ENCODE data around the gene B4GALT7. TPM values are rescaled to one million over a fixed set of nuclear protein-coding genes. Genes with fewer than 3 reads are reported as not detected.

The B4GALT7 gene
- total RNA-seq, 1 experiment from 2014 or later, result 26.3 TPM

- Histone ChIP-seq H3K9me3 (ENCODE audit: control insufficient read depth, low read depth, low read length) (no peaks in the 10 kb centered on the region), H3K79me1 (ENCODE audit: insufficient read depth, low read depth, low read length, poor library complexity, severe bottlenecking) (no peaks in the 10 kb centered on the region), H3K4me2 (ENCODE audit: insufficient read depth, insufficient read length, low read length) (no peak overlapping the region), H4K8ac (replicated peaks; ENCODE audit: insufficient read length, low read depth, low read length) (no peak overlapping the region), H2BK15ac (ENCODE audit: low read depth, low read length) (no peak overlapping the region), H3K14ac (ENCODE audit: insufficient read depth, low read length) (no peak overlapping the region), H3K23me2 (ENCODE audit: insufficient read length, low read depth, low read length, poor library complexity, severe bottlenecking) (no peaks in the 10 kb centered on the region), H2BK120ac (ENCODE audit: low read depth, low read length, poor library complexity, severe bottlenecking) (no peak overlapping the region), H3K79me2 (ENCODE audit: insufficient read depth, low read length) (no peaks in the 10 kb centered on the region), H3K27ac (ENCODE audit: insufficient read length, low read depth, low read length) (no peak overlapping the region), H2BK20ac (ENCODE audit: low read depth, low read length, poor library complexity, severe bottlenecking) (no peak overlapping the region), H2BK12ac (ENCODE audit: insufficient read length, low read depth, low read length) (no peak overlapping the region), H2BK5ac (ENCODE audit: insufficient read length, low read length) (no peak overlapping the region), H4K20me1 (ENCODE audit: control insufficient read depth, insufficient read depth, insufficient read length) (no peaks in the 10 kb centered on the region), H3K18ac (ENCODE audit: insufficient read length, low read depth, low read length) (no peak overlapping the region), H3K4ac (ENCODE audit: low read depth, low read length) (no peak overlapping the region), H4K91ac (ENCODE audit: insufficient read length, low read depth, low read length) (no peak overlapping the region), H3K9ac (ENCODE audit: extremely low read depth, insufficient read length, low read length) (no peak overlapping the region), H2AFZ (ENCODE audit: low read length) (no peak overlapping the region), H3K23ac (ENCODE audit: insufficient read length, low read depth, low read length) (no peak overlapping the region), H3K27me3 (ENCODE audit: insufficient read depth, low read length) (no peaks in the 10 kb centered on the region), H3K4me1 (ENCODE audit: insufficient read depth, low read length) (peaks cover 2% of the 10 kb centered on the region; the same call in 1 of the 2 replicates), H4K5ac (ENCODE audit: insufficient read length, low read depth, low read length) (no peak overlapping the region), H2AK5ac (ENCODE audit: insufficient read length, low read length) (no peak overlapping the region), H3K56ac (ENCODE audit: insufficient read length, low read depth, low read length) (no peak overlapping the region), H3T11ph (ENCODE audit: low read length) (no peak overlapping the region)
- TF ChIP-seq CTCF (conservative IDR thresholded peaks at IDR 0.05), result no peak
- Mint-ChIP-seq H3K9me3 (no peaks in the 10 kb centered on the region), H3K4me1 (peaks cover 0 to 3% of the 10 kb centered on the region in 2 experiments; a peak in 2 of 4 replicates), H3K27me3 (ENCODE audit: low read depth) (peaks cover 26% of the 10 kb centered on the region), H3K27ac (no peak overlapping the region), H3K36me3 (ENCODE audit: insufficient read depth in 1 of 3, low read depth in 3 of 3) (no peaks in the 10 kb centered on the region; a peak in 1 of 7 replicates), H3K4me3 (no peak overlapping the region)
- no peak for DNase-seq
- WGBS (ENCODE audit: extremely low coverage, insufficient read length, low lambda C conversion rate), result no CpG with 5 or more reads among the region's 2 CpGs
These were observed 30.0 kb upstream of the B4GALT7 start for GRCh38 chr5:177569894-177570293.
